ENCODE measurements around the gene ABCA6.
"Not testable (repeated sequence)": the region's sequence is repeated elsewhere in the genome, so short reads cannot be mapped to it uniquely, and the experiment has no call there.

Gene ABCA6

GRCh38 chr17:69175625-69176456, 34.1 kb upstream of the ABCA6 start:
- TF ChIP-seq, protein P1, sequence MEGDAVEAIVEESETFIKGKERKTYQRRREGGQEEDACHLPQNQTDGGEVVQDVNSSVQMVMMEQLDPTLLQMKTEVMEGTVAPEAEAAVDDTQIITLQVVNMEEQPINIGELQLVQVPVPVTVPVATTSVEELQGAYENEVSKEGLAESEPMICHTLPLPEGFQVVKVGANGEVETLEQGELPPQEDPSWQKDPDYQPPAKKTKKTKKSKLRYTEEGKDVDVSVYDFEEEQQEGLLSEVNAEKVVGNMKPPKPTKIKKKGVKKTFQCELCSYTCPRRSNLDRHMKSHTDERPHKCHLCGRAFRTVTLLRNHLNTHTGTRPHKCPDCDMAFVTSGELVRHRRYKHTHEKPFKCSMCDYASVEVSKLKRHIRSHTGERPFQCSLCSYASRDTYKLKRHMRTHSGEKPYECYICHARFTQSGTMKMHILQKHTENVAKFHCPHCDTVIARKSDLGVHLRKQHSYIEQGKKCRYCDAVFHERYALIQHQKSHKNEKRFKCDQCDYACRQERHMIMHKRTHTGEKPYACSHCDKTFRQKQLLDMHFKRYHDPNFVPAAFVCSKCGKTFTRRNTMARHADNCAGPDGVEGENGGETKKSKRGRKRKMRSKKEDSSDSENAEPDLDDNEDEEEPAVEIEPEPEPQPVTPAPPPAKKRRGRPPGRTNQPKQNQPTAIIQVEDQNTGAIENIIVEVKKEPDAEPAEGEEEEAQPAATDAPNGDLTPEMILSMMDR (conservative IDR thresholded peaks at IDR 0.05; ENCODE audit: low read length) = no peak
- H3K4me3 ChIP-seq (ENCODE audit: low read length) = no peak overlapping the region
- DNase-seq (ENCODE audit: low read depth) = peak; percentile 78

DNA sequence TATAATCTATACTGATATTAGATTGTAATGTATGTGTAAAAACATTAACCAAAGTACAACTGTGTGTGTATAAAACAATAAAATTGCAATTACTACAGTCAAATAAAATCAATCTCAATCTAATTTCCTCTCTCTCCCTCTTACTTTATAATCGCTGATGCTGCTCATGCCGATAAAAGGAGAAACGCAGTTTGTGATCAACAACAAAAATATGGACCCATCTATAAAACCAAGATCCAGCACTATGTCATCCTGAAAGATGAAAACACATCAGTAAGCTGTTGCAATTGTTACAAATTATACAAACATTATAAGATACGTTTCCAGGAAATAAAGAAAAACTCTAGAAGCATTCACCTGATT, 33.5 kb upstream of the ABCA6 start:
- DNase-seq (ENCODE audit: low read depth) = no peak
- TF ChIP-seq, protein P1 (conservative IDR thresholded peaks at IDR 0.05; ENCODE audit: low read length) = no peak

DNA sequence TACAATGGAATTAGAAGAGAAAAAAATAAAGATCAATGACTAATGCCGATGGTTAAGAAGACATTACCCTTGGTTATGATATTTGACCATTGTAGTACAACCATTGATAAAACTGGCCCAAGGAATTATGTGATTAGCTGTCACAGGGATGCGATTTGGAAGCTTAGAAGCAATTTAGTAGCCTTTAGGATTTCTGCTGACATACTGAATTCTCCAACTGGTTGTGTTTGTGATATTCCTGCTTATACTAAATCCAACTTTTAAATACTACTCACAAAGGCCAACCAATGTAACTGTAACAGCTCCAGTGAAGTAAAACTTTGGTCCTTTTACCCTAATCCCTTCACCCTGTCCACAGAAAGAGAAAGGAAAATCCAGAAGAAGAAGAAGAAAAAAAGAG, 31.4 kb upstream of the ABCA6 start:
- TF ChIP-seq, protein P1 (conservative IDR thresholded peaks at IDR 0.05; ENCODE audit: low read length) = no peak
- no peak for DNase-seq (ENCODE audit: low read depth)
- H3K4me3 ChIP-seq (ENCODE audit: low read length) = no peak overlapping the region

More for the DNA sequence above, 33.5 kb upstream of the ABCA6 start:
- no peak overlapping the region for H3K4me3 ChIP-seq (ENCODE audit: low read length)

- DNase-seq (ENCODE audit: low read depth) = no peak
These were observed 28.7 kb upstream of the ABCA6 start for GRCh38 chr17:69170377-69170776.

DNA sequence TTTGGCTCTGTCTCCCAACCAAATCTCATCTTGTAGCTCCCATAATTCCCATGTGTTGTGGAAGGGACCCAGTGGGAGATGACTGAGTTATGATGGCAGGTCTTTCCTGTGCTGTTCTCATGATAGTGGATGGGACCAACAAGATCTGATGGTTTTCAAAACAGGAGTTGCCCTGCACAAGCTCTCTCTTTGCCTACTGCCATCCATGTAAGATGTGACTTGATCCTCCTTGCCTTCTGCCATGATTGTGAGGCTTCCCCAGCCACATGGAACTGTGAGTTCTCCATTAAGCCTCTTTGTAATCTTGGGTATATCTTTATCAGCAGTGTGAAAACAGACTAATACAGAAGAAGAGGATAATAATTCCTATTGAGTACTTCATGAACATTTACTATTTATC, 26.9 kb upstream of the ABCA6 start:
- not testable (repeated sequence) for H3K4me3 ChIP-seq (ENCODE audit: low read length); DNase-seq (ENCODE audit: low read depth)

More at GRCh38 chr17:69170377-69170776, 28.7 kb upstream of the ABCA6 start:
- H3K4me3 ChIP-seq (ENCODE audit: low read length) = no peak overlapping the region
- TF ChIP-seq, protein P1 (conservative IDR thresholded peaks at IDR 0.05; ENCODE audit: low read length) = no peak

GRCh38 chr17:69166957-69167356, 25.3 kb upstream of the ABCA6 start:
- TF ChIP-seq, protein P1 (conservative IDR thresholded peaks at IDR 0.05; ENCODE audit: low read length) = no peak
- H3K4me3 ChIP-seq (ENCODE audit: low read length) = no peak overlapping the region
- no peak for DNase-seq (ENCODE audit: low read depth)

- no peak overlapping the region for H3K4me3 ChIP-seq (ENCODE audit: low read length)
- TF ChIP-seq, protein P1 (conservative IDR thresholded peaks at IDR 0.05; ENCODE audit: low read length) = no peak
- no peak for DNase-seq (ENCODE audit: low read depth)
These were observed 22.5 kb upstream of the ABCA6 start for GRCh38 chr17:69164206-69164605.
